DOHH2 (cell line): ENCODE data around the gene C6orf89.

Source experiments
- H3F3A ChIP-seq: fragments of 200-600 bp; sonication (generic), shearing (Covaris generic); 2 replicates; pipeline ENCODE4 v1.6.0; 2016; ENCODE audit warnings: antibody characterized with exemption, mild to moderate bottlenecking; ENCODE audit not compliant: control insufficient read depth, insufficient read depth
- H3K27ac ChIP-seq: fragments of 200-600 bp; sonication (generic); 2 replicates; pipeline ENCODE4 v1.5.1; 2014; ENCODE audit warnings: low read depth, mild to moderate bottlenecking, low read length, moderate library complexity
- H3K27me3 ChIP-seq: fragments of 200-600 bp; sonication (generic); 2 replicates; pipeline ENCODE4 v1.6.1; 2014; ENCODE audit warnings: mild to moderate bottlenecking, low read length, mixed read lengths; ENCODE audit not compliant: control insufficient read depth
- H3K36me3 ChIP-seq: fragments of 200-600 bp; sonication (generic); 2 replicates; pipeline ENCODE4 v1.6.1; 2014; ENCODE audit warnings: mild to moderate bottlenecking, low read length, moderate library complexity, mixed read lengths; ENCODE audit not compliant: control insufficient read depth
- H3K4me1 ChIP-seq: fragments of 200-600 bp; sonication (generic); 2 replicates; pipeline ENCODE4 v1.6.1; 2014; ENCODE audit warnings: mild to moderate bottlenecking, low read length, mixed read lengths; ENCODE audit not compliant: control insufficient read depth
- H3K4me2 ChIP-seq: fragments of 200-600 bp; sonication (generic); 2 replicates; pipeline ENCODE4 v1.6.0; 2014; ENCODE audit warnings: mild to moderate bottlenecking, low read length, moderate library complexity
- H3K4me3 ChIP-seq: fragments of 200-600 bp; sonication (generic); 2 replicates; pipeline ENCODE4 v1.5.1; 2014; ENCODE audit warnings: mild to moderate bottlenecking, low read length, mixed read lengths
- H3K79me2 ChIP-seq: fragments of 200-600 bp; sonication (generic); 2 replicates; pipeline ENCODE4 v1.6.1; 2014; ENCODE audit warnings: mild to moderate bottlenecking, low read length, mixed read lengths; ENCODE audit not compliant: control insufficient read depth
- H3K9me2 ChIP-seq: fragments of 200-600 bp; sonication (generic); replicated peaks from 2 replicates; pipeline ENCODE4 v1.6.1; 2014; ENCODE audit warnings: mild to moderate bottlenecking, low read length, mixed read lengths; ENCODE audit not compliant: control insufficient read depth
- H3K9me3 ChIP-seq: fragments of 200-600 bp; sonication (generic); 2 replicates; pipeline ENCODE4 v1.6.1; 2014; ENCODE audit warnings: antibody characterized with exemption, low read length, mixed read lengths; ENCODE audit not compliant: control insufficient read depth, insufficient read depth
- H4K20me1 ChIP-seq: fragments of 200-600 bp; sonication (generic); 2 replicates; pipeline ENCODE4 v1.6.0; 2014; ENCODE audit warnings: low read depth, mild to moderate bottlenecking, antibody characterized with exemption, low read length, moderate library complexity; ENCODE audit not compliant: control insufficient read depth, insufficient read depth
- CTCF ChIP-seq: fragments of 200-600 bp; sonication (generic); IDR thresholded peaks from one replicate; pipeline ENCODE4 v1.5.1; 2014; ENCODE audit warnings: antibody characterized with exemption, mild to moderate bottlenecking, low read depth, low read length; ENCODE audit not compliant: poor library complexity, severe bottlenecking
- EZH2phosphoT487 ChIP-seq: fragments of 200-600 bp; sonication (generic); IDR thresholded peaks from 2 replicates; pipeline ENCODE4 v1.6.1; 2017; ENCODE audit warnings: borderline replicate concordance, mild to moderate bottlenecking, antibody characterized with exemption, low read length, moderate library complexity, mixed read lengths

The C6orf89 gene

GRCh38 chr6:36963451-36964290, 77.9 kb downstream of the C6orf89 start:
- peaks cover 16% of the 10 kb centered on the region for H3K36me3 ChIP-seq
- no peaks in the 10 kb centered on the region for H3K79me2 ChIP-seq
- H3K9me2 ChIP-seq = no peaks in the 10 kb centered on the region
- peaks cover 7% of the 10 kb centered on the region for H3F3A ChIP-seq
- TF ChIP-seq CTCF (no peak), EZH2phosphoT487 (no peak)
- H3K4me1 ChIP-seq = peaks cover 24% of the 10 kb centered on the region
- H3K4me3 ChIP-seq = peak overlapping the region; percentile 48
- H3K27me3 ChIP-seq = no peaks in the 10 kb centered on the region
- H4K20me1 ChIP-seq = no peaks in the 10 kb centered on the region
- no peak overlapping the region for H3K27ac ChIP-seq
- H3K4me2 ChIP-seq = peak overlapping the region; percentile 13
- H3K9me3 ChIP-seq = no peaks in the 10 kb centered on the region

GRCh38 chr6:36964349-36964748, 78.6 kb downstream of the C6orf89 start:
- no peaks in the 10 kb centered on the region for H3K9me3 ChIP-seq
- H3K27me3 ChIP-seq = no peaks in the 10 kb centered on the region
- H3F3A ChIP-seq = peaks cover 7% of the 10 kb centered on the region
- H4K20me1 ChIP-seq = no peaks in the 10 kb centered on the region
- no peak for TF ChIP-seq EZH2phosphoT487
- no peak for TF ChIP-seq CTCF
- H3K27ac ChIP-seq = no peak overlapping the region
- peaks cover 23% of the 10 kb centered on the region for H3K36me3 ChIP-seq
- no peak overlapping the region for H3K4me3 ChIP-seq
- no peaks in the 10 kb centered on the region for H3K9me2 ChIP-seq
- H3K79me2 ChIP-seq = no peaks in the 10 kb centered on the region
- H3K4me1 ChIP-seq = peaks cover 24% of the 10 kb centered on the region
- no peak overlapping the region for H3K4me2 ChIP-seq

GRCh38 chr6:36964908-36965307, 79.2 kb downstream of the C6orf89 start:
- H3K4me3 ChIP-seq = no peak overlapping the region
- TF ChIP-seq CTCF = no peak
- no peak for TF ChIP-seq EZH2phosphoT487
- peaks cover 29% of the 10 kb centered on the region for H3K36me3 ChIP-seq
- H3K9me3 ChIP-seq = no peaks in the 10 kb centered on the region
- H3K27me3 ChIP-seq = no peaks in the 10 kb centered on the region
- H3F3A ChIP-seq = peaks cover 6% of the 10 kb centered on the region
- H3K27ac ChIP-seq = no peak overlapping the region
- H4K20me1 ChIP-seq = no peaks in the 10 kb centered on the region
- peaks cover 24% of the 10 kb centered on the region for H3K4me1 ChIP-seq
- no peak overlapping the region for H3K4me2 ChIP-seq
- no peaks in the 10 kb centered on the region for H3K79me2 ChIP-seq
- no peaks in the 10 kb centered on the region for H3K9me2 ChIP-seq
